ENCODE data around the gene RRAD. TPM values are rescaled to one million over a fixed set of nuclear protein-coding genes. Genes with fewer than 3 reads are reported as not detected.
A peak's percentile ranks its signal among the peaks of the same experiment; 100 is the strongest.

Gene RRAD
- total and polyA plus RNA-seq, 5 experiments from 2014 or later = 0.55 TPM; not detected in 4

DNA sequence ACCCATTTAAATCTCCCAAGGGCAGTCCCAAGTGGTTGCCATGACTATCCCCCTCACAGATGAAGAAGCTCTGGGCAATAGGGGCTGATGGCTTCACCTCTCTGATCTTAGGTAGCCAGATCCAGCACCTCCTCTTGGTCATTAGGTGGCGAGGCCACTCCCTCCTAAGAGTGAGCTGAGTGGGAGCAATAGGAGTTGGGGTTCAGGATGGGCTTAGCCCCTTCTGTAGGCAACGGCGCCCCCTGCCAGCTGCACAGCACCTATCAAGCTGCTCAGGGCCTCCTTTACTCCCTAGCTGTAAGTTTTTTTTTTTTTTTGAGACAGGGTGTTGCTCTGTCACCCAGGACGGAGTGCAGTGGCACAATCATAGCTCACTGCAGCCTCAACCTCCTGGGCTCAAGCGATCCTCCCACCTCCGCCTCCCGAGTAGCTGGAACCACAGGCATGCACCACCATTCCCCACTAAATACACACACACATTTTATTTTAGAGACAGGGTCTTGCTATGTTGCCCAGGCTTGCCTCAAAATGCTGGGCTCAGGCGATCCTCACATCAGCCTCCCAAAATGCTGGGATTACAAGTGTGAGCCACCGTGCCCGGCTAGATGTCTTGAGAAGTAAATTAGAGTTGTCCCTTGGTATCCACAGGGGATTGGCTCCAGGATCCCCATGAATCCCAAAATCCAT is 3.5 kb upstream of the RRAD start:
- POLR2A ChIA-PET = interaction anchor here (0.5 kb wide), 1 partner anchor 247 kb away, joined by 3 read pairs; no protein-coding TSS in a partner anchor

DNA sequence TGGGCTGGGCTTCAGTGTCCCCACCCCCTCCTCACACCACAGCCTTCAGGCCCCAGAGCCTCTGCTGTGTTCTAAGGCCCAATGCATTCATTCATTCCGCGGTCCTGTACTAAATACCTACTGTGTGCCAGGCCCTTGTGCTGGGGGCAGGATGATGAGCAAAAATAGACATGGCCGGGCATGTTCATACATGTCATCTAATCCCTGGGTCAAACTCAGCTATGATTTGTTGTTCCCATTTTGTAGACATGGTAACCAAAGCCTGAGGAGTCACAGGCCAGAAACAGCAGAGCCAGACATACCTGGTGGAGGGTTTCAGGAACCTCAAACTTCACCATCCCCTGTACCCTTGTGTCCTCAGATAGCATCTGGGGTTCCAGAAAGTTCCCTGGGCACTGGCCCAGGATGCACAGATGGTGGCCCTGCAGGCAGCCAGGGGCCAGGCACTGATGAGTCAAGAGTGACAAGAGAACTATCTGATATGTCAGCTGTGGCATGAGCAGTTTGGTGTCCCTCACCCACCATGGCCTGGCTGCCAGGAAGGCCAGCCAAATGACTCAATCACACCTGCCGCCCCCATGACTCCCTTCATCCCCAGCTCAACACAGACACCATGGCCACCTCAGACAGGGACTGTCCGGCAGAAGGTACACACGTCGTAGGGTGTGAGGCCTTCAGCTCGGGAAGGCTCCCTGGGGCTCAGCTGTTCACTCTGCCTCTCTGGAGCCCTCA is 2.7 kb upstream of the RRAD start:
- peak overlapping the region in 1 of 10 donors; percentile 53 for H3K4me3 Mint-ChIP-seq
- POLR2A ChIA-PET = no interaction called here
- no peaks in the 10 kb centered on the region for H3K9me3 Mint-ChIP-seq
- ATAC-seq (no peak), DNase-seq (no peak)
- peaks cover 0 to 19% (median 3%) of the 10 kb centered on the region in 3 donors for H3K36me3 Mint-ChIP-seq
- H3K27me3 Mint-ChIP-seq = peaks cover 9 to 29% (median 17%) of the 10 kb centered on the region in 5 donors
- H3K4me1 Mint-ChIP-seq = peaks cover 12 to 30% (median 21%) of the 10 kb centered on the region in 4 donors
- peak overlapping the region in 1 of 10 donors; percentile 80 for H3K27ac Mint-ChIP-seq

More for the DNA sequence above, 3.5 kb upstream of the RRAD start:
- Mint-ChIP-seq H3K4me3 (no peak overlapping the region), H3K9me3 (no peaks in the 10 kb centered on the region), H3K27ac (peak overlapping the region in 1 of 10 donors; percentile 72), H3K4me1 (peaks cover 19 to 33% (median 29%) of the 10 kb centered on the region in 4 donors), H3K27me3 (peaks cover 3 to 21% (median 9%) of the 10 kb centered on the region in 5 donors), H3K36me3 (peaks cover 0 to 22% (median 3%) of the 10 kb centered on the region in 3 donors)
- ATAC-seq (peak in 1 of 2 donors; percentile 29), DNase-seq (peak in 1 of 10 donors; percentile 17)

DNA sequence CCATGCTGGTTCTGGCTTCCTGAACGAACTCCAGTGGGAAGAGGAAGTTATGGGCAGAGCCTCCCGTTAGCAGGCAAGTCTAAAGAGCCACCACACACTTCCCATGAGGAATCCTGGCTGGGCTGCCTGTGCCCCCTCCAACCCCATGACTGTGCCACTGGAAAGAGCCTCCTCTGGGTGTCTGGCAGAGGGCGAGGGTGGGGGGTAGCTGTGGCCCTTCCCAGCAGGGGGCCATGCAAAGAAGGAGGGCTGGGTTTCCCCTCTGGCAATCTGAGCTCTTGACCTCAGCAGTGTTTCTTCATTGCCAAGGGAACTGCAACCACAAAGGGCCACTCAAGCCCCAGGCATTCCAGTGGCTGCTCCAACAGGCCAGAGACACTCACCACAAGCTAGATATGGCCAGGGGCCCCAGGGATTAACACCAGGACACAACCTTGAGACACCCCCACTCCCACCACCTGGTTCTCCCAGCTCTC is 1.7 kb upstream of the RRAD start:
- Mint-ChIP-seq H3K27ac (no peak overlapping the region), H3K27me3 (peaks cover 9 to 38% (median 18%) of the 10 kb centered on the region in 5 donors), H3K36me3 (peaks cover 0 to 12% (median 3%) of the 10 kb centered on the region in 3 donors), H3K9me3 (no peaks in the 10 kb centered on the region), H3K4me3 (no peak overlapping the region), H3K4me1 (peaks cover 4 to 19% (median 11%) of the 10 kb centered on the region in 4 donors)
- no peak for ATAC-seq
- DNase-seq = no peak
- POLR2A ChIA-PET = no interaction called here

DNA sequence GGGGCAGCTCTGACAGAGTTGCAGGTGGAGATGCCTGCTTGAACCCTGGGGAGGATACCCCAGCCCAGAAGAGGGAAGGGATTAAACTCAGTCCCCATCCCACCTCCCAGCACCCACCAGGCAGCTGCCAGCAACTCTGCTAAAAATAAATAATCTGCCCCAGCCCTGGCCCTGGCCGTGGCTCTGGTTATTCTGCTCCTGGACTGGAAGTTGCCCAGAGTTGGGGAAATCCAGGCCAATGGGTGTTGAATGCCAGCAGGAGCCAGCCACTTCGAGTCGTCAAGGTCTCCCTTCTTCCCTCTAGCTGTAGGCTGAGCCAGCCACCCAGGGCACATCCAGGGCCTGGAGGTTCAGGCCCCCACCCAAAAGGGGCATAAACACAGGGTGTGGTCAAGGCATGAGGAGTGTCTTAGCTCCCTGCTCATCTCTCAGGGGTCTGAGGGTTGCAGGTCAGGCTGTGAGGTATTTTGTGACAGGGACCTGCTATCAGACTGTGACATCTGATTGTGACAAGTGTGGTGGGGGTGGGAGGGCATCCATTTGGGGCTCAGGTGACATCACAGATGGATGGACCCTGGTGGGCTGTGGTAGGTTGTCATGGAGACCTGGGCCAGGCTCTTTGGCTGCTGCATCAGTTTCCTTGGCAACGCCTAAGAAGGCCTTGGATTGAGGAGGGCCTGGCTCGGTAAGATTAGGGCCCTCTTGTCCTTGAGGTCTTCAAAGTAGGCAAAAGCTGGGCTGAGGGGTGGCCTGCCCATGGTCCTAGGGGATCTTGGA is 1.0 kb upstream of the RRAD start:
- peaks cover 2 to 15% (median 6%) of the 10 kb centered on the region in 4 donors for H3K4me1 Mint-ChIP-seq
- peak overlapping the region in 7 of 10 donors; percentile 18 to 80 (median 68) for H3K4me3 Mint-ChIP-seq
- H3K36me3 Mint-ChIP-seq = peaks cover 0 to 6% (median 0%) of the 10 kb centered on the region in 3 donors
- ATAC-seq = no peak
- no peak for DNase-seq
- H3K9me3 Mint-ChIP-seq = no peaks in the 10 kb centered on the region
- peaks cover 11 to 40% (median 18%) of the 10 kb centered on the region in 5 donors for H3K27me3 Mint-ChIP-seq
- H3K27ac Mint-ChIP-seq = peak overlapping the region in 1 of 10 donors; percentile 24
- POLR2A ChIA-PET = no interaction called here

DNA sequence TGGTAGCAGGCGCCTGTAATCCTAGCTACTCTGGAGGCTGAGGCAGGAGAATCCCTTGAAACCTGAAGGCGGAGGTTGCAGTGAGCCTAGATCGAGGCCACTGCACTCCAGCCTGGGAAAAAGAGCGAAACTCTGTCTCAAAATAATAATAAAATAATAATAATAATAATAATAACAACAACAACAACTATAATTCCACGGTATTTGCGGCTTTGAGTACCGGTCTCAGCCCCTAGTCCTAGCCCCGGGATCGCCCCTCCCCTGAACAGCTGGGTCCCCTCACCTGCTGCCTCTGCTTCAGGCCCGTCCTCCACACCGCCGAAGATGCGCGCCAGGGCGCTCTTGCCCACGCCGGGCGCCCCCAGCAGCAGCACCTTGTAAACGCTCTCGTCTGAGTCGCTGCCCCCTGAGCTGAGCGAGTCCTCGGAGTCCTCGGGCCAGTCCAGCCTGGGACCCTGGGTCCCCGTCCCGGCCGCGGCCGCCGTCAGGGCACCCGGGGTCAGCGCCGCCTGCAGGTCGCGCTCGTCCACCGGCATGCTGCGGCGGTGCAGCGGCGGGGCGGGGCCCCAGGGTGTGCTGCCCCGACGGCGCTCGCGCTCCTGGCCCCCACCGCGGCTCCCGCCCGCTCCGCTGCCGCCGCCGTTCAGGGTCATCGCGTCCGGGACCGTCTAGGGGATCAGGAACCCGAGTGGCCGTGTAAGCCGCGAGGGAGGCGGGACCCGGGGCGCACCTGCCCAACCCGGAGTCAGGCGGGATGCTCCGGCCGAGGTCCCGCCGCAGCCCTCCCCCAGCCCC is 611 bp downstream of the RRAD start:
- H3K9me3 Mint-ChIP-seq = no peaks in the 10 kb centered on the region
- peak; percentile 72 to 86 for ATAC-seq

DNA sequence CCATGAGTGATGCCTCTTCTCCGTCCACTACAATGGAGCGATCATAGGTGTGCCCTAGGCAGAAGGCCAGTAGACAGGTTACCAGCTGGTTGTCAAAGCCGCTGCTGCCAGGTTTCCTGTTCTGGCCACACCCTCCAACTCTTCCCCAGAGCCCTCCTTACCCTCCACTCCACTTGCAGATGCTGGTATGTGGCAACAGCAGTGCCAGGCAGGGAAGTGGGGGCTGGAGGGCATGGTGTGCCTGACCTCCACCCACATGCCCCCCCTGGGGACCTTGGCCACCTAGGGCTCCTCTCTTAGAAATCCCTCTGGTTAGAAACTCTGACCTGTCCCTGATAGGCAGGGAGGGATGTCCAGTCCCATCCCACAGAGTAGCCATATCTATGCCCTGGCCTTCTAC is 1.5 kb downstream of the RRAD start:
- H3K27ac Mint-ChIP-seq = no peak overlapping the region
- peaks cover 11 to 47% (median 22%) of the 10 kb centered on the region in 5 donors for H3K27me3 Mint-ChIP-seq
- peaks cover 0 to 3% (median 0%) of the 10 kb centered on the region in 3 donors for H3K36me3 Mint-ChIP-seq
- POLR2A ChIA-PET = interaction anchor here (0.7 kb wide), 1 partner anchor 10 kb away, joined by 3 read pairs; no protein-coding TSS in a partner anchor
- H3K4me1 Mint-ChIP-seq = peaks cover 2 to 15% (median 6%) of the 10 kb centered on the region in 4 donors
- no peaks in the 10 kb centered on the region for H3K9me3 Mint-ChIP-seq
- ATAC-seq = no peak
- H3K4me3 Mint-ChIP-seq = peak overlapping the region in 1 of 10 donors; percentile 38
- no peak for DNase-seq

More for the DNA sequence above, 611 bp downstream of the RRAD start:
- peak overlapping the region in 8 of 10 donors; percentile 22 to 71 (median 59) for H3K4me3 Mint-ChIP-seq
- peak in 7 of 10 donors; percentile 17 to 45 (median 30) for DNase-seq
- peaks cover 2 to 15% (median 6%) of the 10 kb centered on the region in 4 donors for H3K4me1 Mint-ChIP-seq
- peak overlapping the region in 1 of 10 donors; percentile 59 for H3K27ac Mint-ChIP-seq
- POLR2A ChIA-PET = interaction anchor here (0.7 kb wide), 1 partner anchor 9 kb away, joined by 3 read pairs; no protein-coding TSS in a partner anchor
- H3K27me3 Mint-ChIP-seq = peaks cover 11 to 43% (median 18%) of the 10 kb centered on the region in 5 donors
- peaks cover 0 to 3% (median 0%) of the 10 kb centered on the region in 3 donors for H3K36me3 Mint-ChIP-seq

DNA sequence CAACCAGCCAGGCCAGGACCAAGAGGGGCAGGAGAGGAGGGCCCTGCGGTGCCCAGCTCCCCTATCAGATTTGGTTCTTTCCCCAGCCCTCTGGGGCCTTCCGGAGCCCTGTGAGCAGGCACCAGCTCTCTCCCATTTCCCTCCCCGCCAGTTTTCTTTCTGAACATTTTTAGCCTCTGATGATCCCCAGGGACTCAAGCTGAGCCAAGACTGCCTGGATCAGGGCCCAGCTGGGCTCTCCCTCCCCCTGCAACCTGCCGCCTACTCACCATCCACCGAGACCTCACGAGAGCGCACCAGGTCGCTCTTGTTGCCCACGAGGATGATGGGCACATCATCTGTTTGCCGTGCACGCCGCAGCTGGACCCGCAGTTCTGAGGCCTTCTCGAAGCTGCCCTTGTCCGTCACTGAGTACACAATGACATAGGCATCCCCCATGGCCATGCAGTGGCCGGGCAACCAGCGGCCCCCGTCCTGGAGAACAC is 2.0 kb downstream of the RRAD start:
- peaks cover 0 to 3% (median 0%) of the 10 kb centered on the region in 3 donors for H3K36me3 Mint-ChIP-seq
- DNase-seq (no peak), ATAC-seq (no peak)
- peaks cover 2 to 15% (median 5%) of the 10 kb centered on the region in 4 donors for H3K4me1 Mint-ChIP-seq
- no peak overlapping the region for H3K27ac Mint-ChIP-seq
- H3K27me3 Mint-ChIP-seq = peaks cover 11 to 47% (median 22%) of the 10 kb centered on the region in 5 donors
- no peaks in the 10 kb centered on the region for H3K9me3 Mint-ChIP-seq
- H3K4me3 Mint-ChIP-seq = no peak overlapping the region
- POLR2A ChIA-PET = no interaction called here

DNA sequence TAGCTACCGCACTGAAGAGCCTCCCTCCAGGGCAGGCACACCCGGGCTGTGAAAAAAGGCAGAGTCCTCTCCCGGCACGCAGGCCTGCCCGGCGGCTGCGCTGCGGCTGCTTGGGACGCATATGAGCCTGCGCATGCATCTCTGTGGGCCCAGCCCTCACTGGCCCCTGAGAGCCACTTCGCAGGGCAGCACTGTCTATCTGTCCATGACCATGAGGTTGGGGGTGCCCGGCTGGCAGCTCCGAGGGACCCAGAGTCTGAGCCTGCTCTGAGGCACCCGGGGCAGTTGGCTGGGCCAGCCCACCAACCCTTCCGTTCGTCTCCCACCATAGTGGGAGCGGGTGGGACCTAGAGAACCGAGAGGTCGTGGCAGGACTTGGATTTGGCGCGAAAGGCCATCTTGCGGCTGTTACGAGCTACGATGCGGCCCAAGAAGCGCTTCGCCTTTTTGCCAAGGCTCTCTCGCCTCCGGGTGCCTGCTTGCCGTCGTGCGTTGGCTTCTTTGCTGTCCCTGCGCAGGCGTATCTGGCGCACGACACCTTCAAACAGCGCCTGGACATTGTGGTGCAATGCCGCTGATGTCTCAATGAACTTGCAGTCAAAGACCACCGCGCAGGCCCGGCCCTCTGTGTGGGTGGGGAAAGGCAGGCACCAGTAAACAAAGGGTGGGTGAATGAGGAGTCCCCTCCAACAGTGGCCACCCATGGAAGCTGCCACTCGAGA is 3.4 kb downstream of the RRAD start:
- POLR2A ChIA-PET = interaction anchor here (0.6 kb wide), 1 partner anchor 175 kb away, joined by 6 read pairs; no protein-coding TSS in a partner anchor
- Mint-ChIP-seq H3K4me1 (peaks cover 2 to 15% (median 5%) of the 10 kb centered on the region in 4 donors), H3K36me3 (peaks cover 0 to 3% (median 0%) of the 10 kb centered on the region in 3 donors), H3K4me3 (no peak overlapping the region), H3K27me3 (peaks cover 13 to 47% (median 22%) of the 10 kb centered on the region in 5 donors), H3K9me3 (no peaks in the 10 kb centered on the region), H3K27ac (no peak overlapping the region)
- ATAC-seq (no peak), DNase-seq (no peak)

DNA sequence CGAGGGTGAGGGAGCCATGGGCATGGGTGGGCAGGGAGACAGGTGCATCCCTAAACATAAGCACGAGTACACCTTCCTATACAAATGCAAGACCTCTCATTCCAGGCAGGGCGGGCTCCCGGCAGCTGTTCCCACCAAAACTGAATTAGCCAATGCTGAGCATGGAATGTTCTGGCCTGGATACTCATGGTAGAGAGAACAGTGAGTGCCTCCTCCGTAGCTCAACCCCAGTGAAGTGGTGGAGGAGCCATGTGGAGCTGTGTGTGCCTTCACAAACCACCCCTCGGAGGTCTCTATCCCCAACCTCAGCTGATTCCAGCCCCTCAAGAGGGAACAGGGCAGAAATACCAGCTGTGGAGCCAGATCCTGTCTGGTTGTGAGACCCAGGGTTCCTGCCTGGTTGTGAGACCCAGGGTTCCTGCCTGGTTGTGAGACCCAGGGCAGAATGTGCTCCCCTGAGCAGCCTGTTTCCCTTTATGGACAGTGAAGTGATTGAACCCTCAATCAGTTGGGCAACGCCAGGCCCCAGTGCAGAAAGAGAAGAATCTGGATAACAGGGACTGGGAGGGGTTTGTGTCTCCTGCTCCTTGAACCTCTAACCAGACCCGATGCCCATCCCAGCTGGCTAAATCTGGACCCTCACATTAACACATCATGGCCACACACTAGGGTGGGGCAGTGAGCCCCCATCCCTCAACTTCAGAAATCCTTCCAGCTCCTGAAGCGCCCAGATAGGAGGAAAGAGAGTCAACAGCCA is 4.2 kb downstream of the RRAD start:
- no peak overlapping the region for H3K27ac Mint-ChIP-seq
- H3K4me3 Mint-ChIP-seq = no peak overlapping the region
- peaks cover 0 to 3% (median 0%) of the 10 kb centered on the region in 3 donors for H3K36me3 Mint-ChIP-seq
- peaks cover 13 to 45% (median 22%) of the 10 kb centered on the region in 5 donors for H3K27me3 Mint-ChIP-seq
- no peak for ATAC-seq
- H3K4me1 Mint-ChIP-seq = peaks cover 2 to 15% (median 5%) of the 10 kb centered on the region in 4 donors
- no peak for DNase-seq
- POLR2A ChIA-PET = interaction anchor here (0.6 kb wide), 1 partner anchor 176 kb away, joined by 6 read pairs; no protein-coding TSS in a partner anchor
- no peaks in the 10 kb centered on the region for H3K9me3 Mint-ChIP-seq

DNA sequence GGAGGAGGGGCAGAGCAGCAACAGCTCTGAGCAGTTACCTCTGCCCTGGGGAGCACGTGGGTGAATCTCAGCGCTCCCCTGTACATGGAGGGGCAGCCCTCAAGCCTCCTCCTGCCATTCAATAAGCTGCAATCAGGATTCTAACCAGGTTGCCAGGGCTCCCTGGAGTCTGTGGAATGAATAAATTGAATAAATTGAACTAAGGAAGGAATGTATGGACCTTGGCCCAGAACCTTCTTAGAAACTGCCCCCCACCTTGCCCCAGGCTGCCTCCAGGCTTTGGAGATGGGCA is 5.1 kb downstream of the RRAD start:
- peaks cover 0 to 3% (median 0%) of the 10 kb centered on the region in 3 donors for H3K36me3 Mint-ChIP-seq
- no peaks in the 10 kb centered on the region for H3K9me3 Mint-ChIP-seq
- no peak overlapping the region for H3K4me3 Mint-ChIP-seq
- ATAC-seq (no peak), DNase-seq (no peak)
- no peak overlapping the region for H3K27ac Mint-ChIP-seq
- peaks cover under 1 to 7% (median 1%) of the 10 kb centered on the region in 4 donors for H3K4me1 Mint-ChIP-seq
- peaks cover 13 to 36% (median 19%) of the 10 kb centered on the region in 5 donors for H3K27me3 Mint-ChIP-seq
- POLR2A ChIA-PET = no interaction called here

Measured in naive thymus-derived CD8-positive, alpha-beta T cell (primary cell).